Mucosa of descending colon (tissue), 3 donors: ENCODE measurements around the gene THAP4. TPM values are rescaled to one million over a fixed set of nuclear protein-coding genes. Genes with fewer than 3 reads are reported as not detected.

ENCODE experiments used
- ATAC-seq: fragments of 200-7000 bp; cut with Tn5 transposase; one replicate; pipeline ENCODE4 v1.9.1; 2020; ENCODE audit warnings: mild to moderate bottlenecking, moderate library complexity
- DNase-seq, 3 donors: peaks; one replicate each; pipeline ENCODE4 v3.0.0-alpha.2; 2020
- H3K36me3 ChIP-seq: fragments of 200-600 bp; one replicate; pipeline ENCODE4 v1.8.0; 2021; ENCODE audit warnings: low read depth, mild to moderate bottlenecking
- H3K4me1 ChIP-seq: fragments of 200-600 bp; one replicate; pipeline ENCODE4 v1.8.0; 2021; ENCODE audit warnings: low read depth, mild to moderate bottlenecking
- H3K4me3 ChIP-seq: fragments of 200-600 bp; one replicate; pipeline ENCODE4 v1.8.0; 2021; ENCODE audit warnings: mild to moderate bottlenecking
- H3K9me3 ChIP-seq: fragments of 200-600 bp; one replicate; pipeline ENCODE4 v1.8.0; 2021; ENCODE audit warnings: mild to moderate bottlenecking
- CTCF ChIP-seq: fragments of 200-600 bp; IDR thresholded peaks from one replicate; pipeline ENCODE4 v1.8.0; 2022; ENCODE audit warnings: antibody characterized with exemption, mild to moderate bottlenecking
- intact Hi-C, 2 donors: fragments of 100-400 bp; cut with DNase I in 1 of 2; cut with micrococcal nuclease in 1 of 2; formaldehyde crosslinking; loops; one replicate each; pipeline versions ENCODE4 v1.11.0 to v1.11.1; 2022; cut with DNase I, micrococcal nuclease
- total RNA-seq, 3 donors: library from RNA; stranded (reverse); fragmentation: NEBNext Ultra II Directional in 2 of 3; extraction: Animal tissue kit (Norgen Biotek cat#: 25700) in 2 of 3; gene quantifications; one replicate each; pipeline versions ENCODE4 v1.2.1 to v1.2.4, GENCODE V29; 2021 to 2023
- donor health status: DM: no; HTN: no; CAD: no; lungs with moderate emphysema.
- donor health status: DM: no; HTN: no; CAD: no.
- donor health status: DM: no; HTN: yes; CAD: no.

Gene THAP4
- total RNA-seq, 3 donors from 2014 or later, result 67.3 to 86.2 (median 68.8) TPM

- Histone ChIP-seq H3K36me3 (no peaks in the 10 kb centered on the region), H3K4me3 (no peak overlapping the region), H3K4me1 (no peaks in the 10 kb centered on the region), H3K9me3 (peaks cover 29% of the 10 kb centered on the region)
- ATAC-seq, result no peak
- intact Hi-C loops, result no loop called here
- peak in 1 of 3 donors; percentile 27 for DNase-seq
- TF ChIP-seq CTCF, result no peak
These were observed 52.5 kb downstream of the THAP4 start for GRCh38 chr2:241584436-241584835.

- H3K9me3 ChIP-seq, result peaks cover 24% of the 10 kb centered on the region
- TF ChIP-seq CTCF, result no peak
- DNase-seq (peak in 2 of 3 donors; percentile 10 to 12), ATAC-seq (no peak)
- H3K4me3 ChIP-seq, result no peak overlapping the region
- no peaks in the 10 kb centered on the region for H3K4me1 ChIP-seq
- intact Hi-C loops, result no loop called here
- no peaks in the 10 kb centered on the region for H3K36me3 ChIP-seq
These were observed 54.2 kb downstream of the THAP4 start for GRCh38 chr2:241582806-241583205.

- Histone ChIP-seq H3K36me3 (no peaks in the 10 kb centered on the region), H3K4me1 (no peaks in the 10 kb centered on the region), H3K9me3 (peaks cover 19% of the 10 kb centered on the region), H3K4me3 (no peak overlapping the region)
- no peak for TF ChIP-seq CTCF
- intact Hi-C loops, result no loop called here
- ATAC-seq (no peak), DNase-seq (no peak)
These were observed 54.6 kb downstream of the THAP4 start for GRCh38 chr2:241582328-241582727.

- peak in 2 of 3 donors; percentile 12 to 17 for DNase-seq
- H3K36me3 ChIP-seq, result peaks cover under 1% of the 10 kb centered on the region
- no peaks in the 10 kb centered on the region for H3K4me1 ChIP-seq
- H3K9me3 ChIP-seq, result no peaks in the 10 kb centered on the region
- intact Hi-C loops, result no loop called here
- TF ChIP-seq CTCF, result no peak
- no peak for ATAC-seq
- H3K4me3 ChIP-seq, result no peak overlapping the region
These were observed 57.7 kb downstream of the THAP4 start for GRCh38 chr2:241579281-241579680.

GRCh38 chr2:241577413-241578122 lies 59.4 kb downstream of the THAP4 start:
- no peaks in the 10 kb centered on the region for H3K9me3 ChIP-seq
- intact Hi-C loops, result no loop called here
- no peaks in the 10 kb centered on the region for H3K4me1 ChIP-seq
- no peak for ATAC-seq
- peaks cover 3% of the 10 kb centered on the region for H3K36me3 ChIP-seq
- peak; percentile 8 to 31 (median 15) for DNase-seq
- TF ChIP-seq CTCF, result no peak
- H3K4me3 ChIP-seq, result no peak overlapping the region
